DMS153 (cell line): ENCODE measurements around the gene C4BPB.

Experiments
- DNase-seq: peaks from one replicate; lab custom pipeline; 2025; lab: John Stamatoyannopoulos, UW

The C4BPB gene

DNA sequence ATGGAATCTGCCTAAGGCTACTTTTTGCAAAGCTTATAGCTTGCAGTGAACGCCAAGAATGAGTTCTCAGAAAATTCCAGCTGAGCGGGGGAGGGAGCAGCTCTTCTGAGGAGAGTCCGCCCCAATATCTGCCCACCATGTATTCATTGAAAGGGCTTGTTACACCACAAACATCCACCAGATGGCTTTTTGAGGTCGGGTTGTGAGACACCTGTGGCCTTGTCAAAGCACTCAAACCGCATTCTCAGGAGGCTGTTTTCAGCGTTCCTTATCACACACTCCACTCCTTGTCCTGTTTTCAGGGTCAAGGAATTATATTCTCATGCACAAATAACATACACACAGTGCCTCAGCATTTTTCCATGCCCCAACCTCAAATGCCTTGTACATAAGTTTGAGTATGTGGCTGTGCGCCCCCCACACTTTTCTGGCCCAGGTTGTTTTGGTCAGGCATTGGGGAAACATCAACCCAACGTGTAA is 3.9 kb upstream of the C4BPB start:
- DNase-seq = peak; percentile 69

DNA sequence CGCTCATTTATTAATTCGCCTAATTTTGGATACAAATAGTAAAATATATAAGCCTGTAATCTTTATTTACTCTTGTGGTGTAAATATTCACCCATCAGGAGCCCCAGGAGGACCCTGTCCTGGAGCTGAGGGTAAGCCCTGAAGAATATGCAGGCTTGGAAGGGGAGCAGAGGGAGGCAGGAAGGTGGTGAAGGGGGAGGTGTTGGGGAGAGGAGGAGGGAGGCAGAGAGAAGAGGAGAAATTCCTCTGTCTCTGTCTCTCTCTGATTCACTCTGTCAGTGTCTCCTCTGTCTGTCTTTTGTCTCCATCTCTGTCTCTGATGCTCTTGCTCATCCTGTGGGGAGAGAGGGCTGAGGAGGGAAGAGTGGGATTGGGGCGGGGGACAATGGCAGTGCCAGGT is 2.8 kb upstream of the C4BPB start:
- no peak for DNase-seq

DNA sequence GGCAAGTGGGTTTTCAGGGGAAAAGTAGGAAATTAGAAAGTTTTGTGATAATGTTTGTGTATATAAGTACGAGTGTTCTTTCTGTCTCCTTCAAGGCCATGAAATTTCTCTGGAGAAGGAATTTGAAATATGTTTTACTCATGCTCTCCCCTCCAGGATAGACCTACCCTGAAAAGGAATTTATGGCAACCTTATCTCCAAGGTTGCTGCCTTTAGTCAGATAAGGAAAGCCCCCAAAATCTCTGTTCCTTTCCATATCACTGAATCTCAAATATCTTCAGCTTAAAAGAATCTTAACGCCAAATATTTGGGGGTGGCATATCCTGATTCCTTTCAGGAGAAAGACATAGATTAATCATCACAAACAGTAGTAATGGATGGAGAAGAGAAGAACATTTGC is 499 bp upstream of the C4BPB start:
- DNase-seq = no peak

DNA sequence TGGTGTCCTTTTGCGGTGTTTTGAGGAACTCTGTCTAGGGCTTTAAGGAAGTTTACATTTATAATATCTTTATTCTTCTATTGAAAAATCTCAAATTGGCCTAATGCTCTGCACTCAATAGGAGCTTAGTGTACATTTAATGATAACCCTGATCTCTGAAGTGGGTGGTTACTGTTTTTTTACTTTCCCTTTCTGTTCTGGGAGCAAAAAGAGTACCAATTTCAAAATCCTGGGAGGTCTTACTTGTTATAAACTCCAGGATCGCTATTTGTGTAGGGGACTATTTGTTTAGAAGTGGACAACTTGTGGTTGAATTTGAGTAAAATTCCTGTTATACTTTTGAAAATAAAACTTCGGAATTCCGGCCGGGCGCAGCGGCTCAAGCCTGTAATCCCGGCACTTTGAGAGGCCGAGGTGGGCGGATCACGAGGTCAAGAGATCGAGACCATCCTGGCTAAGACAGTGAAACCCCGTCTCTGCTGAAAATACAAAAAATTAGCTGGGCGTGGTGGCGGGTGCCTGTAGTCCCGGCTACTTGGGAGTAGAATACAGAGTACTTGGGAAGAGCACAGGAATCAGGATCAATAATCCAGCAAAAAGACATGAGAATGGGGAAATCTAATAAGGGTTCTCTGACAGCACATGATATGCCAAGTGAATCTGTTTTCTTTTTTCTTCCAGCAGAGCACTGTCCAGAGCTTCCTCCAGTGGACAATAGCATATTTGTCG is 1.1 kb downstream of the C4BPB start:
- DNase-seq = no peak

DNA sequence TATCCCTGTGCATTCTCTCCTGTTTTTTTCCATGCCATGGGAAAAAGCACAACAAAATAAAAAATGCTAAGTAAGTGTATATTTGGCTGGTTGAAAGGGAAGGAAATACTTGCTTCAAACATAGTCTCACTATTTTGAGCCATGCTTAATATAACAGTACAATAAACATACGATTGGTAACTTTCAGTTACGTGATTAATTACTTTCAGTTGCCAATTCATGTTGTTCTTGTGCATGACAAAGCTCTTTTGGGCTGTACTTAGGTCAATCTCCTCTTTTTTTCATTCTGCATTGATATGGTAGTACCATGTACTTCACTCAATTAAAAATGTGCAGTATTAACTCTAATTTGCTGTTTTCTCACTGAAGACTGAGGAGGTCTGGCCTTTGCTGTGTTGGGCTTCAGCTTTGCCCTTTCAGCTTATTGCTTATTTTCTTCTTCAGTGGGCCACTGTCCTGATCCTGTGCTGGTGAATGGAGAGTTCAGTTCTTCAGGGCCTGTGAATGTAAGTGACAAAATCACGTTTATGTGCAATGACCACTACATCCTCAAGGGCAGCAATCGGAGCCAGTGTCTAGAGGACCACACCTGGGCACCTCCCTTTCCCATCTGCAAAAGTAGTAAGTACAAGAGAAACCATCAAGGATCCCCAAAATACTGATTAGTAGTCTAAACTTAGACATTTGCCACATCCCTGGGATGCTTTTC is 2.7 kb downstream of the C4BPB start:
- DNase-seq = no peak

DNA sequence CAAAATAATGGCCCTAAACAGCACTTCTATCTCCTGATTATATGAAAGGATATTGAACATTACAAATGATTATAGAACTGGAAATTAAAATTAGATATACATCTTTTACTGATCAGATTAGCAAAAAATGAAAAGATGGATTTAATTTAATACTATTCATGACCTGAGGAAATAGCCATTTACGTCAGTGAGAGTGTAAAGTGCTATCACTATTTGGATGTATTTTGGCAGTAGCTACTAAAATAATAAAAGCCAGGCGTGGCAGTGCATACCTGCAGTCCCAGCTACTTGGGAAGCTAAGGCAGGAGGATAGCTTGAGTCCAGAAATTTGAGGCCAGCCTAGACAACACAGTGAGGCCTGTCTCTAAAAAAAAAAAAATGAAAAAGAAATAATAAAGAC is 5.3 kb downstream of the C4BPB start:
- DNase-seq = no peak

DNA sequence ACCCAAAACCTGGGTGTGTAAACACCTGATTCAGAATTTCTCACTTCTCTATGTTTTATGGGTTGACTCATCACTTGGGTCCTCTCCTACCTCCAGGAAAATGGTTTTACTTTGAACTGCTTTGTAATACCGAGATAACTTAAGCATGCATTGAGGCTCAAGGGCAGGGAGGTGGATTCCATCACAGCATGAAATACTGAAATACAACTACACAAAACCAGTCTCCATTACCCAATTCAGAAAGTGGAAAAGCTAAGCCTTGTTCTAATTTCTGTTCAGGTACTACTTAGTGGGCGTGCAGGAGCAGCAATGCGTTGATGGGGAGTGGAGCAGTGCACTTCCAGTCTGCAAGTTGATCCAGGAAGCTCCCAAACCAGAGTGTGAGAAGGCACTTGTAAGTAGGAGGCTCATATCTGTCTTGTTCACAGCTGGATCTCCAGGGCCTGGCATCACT is 9.2 kb downstream of the C4BPB start:
- DNase-seq = no peak

DNA sequence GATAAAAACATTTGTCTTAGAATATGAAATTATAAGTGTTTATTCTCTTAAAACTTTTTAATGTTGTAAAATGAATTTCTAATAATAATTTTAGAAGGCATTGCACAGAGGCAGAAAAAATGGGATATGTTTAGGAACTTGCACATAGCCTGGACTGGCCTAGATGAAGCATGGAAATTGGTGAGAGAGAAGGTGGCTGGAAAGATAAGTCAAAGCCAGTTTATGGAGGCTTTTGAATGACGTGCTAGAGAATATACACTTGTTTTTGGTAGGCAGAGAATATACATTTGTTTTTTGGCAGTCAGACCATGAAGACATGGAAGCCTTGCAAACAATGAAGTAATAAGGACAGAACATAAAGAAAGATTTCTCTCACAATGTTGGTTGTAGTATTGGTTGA is 13.1 kb downstream of the C4BPB start:
- no peak for DNase-seq

DNA sequence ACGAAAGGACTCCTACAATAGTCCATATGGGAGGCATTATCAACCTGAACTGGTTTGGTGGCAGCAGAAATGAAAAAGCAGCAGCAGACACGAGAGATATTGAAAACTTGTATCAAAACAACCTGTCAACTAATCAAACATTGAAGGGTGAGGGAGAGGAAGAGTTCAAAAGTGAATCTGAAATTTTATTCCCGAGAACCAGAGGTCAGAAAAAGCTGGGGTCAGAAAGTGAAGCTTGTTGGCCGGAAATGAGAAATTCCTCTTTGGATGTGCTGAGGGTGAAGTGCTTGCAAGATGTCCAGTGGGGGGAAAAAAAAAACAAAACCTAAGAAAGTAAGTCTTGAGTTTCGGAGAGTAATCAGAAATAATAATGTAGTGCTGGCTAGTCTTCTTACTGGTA is 13.5 kb downstream of the C4BPB start:
- no peak for DNase-seq

DNA sequence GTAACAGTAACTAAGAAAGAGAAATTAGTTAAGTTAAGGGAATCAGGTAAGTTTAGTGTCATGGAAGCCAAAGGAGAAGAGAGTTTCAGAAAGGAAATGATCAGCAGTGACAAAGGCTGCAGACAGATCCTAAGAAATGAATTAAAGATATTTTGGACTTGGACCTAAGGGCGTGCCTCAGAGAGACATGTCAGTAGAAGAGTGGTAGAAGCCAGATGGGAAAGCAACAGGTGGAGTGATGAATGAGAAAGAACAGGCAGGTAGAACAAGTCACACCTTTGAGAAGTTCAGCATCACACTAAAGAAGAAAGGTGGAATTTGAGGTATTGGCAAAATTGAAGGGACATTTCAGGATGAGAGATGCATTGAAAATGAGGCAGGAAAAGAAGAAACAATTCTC is 14.0 kb downstream of the C4BPB start:
- DNase-seq = no peak

DNA sequence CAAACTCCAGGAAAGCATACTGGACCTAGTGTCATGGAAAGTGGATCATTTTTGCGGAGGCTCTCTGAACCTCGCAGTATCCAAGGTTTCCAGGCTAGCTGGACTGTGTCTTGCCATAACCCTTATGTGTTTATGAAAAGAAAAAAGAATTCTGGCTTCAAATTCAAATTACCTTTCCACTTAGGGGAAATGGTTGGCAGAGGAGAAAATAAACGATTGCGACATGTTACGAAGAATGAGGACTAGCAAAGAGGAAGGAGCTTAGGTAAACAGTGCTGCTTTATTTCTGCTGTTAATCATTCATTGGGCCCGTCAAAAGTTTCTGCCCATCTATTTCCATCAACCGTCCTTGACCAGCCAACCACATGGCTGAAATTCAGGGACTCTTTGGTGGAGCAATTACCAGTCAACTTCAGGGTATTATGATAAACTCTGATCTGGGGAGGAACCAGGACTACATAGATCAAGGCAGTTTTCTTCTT is 15.3 kb downstream of the C4BPB start, which contains the start of gene C4BPA:
TSS of gene C4BPA (plus strand) at position 342 of the 482 bp plus-strand sequence. CDS start 8,793 bp downstream, outside the sequence.
- no peak for DNase-seq

DNA sequence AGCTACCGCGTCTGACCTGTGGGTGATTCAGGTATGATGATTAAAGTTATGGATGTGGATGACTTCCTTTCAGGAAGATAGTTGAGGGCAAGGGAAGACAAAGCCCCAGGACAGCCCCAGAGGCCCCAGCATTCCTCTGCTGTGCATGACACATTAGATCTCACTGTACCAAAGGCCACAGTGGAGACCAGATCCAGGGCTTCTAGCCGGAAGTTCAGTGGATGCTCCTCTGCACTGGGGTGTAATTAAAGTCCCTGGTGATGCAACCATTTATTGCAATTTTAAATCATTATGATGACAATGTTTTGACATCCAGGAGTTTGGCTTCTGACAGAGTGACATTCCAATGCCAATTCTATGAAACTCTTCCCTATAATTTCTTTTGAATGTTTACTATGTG is 20.3 kb downstream of the C4BPB start:
- DNase-seq = no peak

DNA sequence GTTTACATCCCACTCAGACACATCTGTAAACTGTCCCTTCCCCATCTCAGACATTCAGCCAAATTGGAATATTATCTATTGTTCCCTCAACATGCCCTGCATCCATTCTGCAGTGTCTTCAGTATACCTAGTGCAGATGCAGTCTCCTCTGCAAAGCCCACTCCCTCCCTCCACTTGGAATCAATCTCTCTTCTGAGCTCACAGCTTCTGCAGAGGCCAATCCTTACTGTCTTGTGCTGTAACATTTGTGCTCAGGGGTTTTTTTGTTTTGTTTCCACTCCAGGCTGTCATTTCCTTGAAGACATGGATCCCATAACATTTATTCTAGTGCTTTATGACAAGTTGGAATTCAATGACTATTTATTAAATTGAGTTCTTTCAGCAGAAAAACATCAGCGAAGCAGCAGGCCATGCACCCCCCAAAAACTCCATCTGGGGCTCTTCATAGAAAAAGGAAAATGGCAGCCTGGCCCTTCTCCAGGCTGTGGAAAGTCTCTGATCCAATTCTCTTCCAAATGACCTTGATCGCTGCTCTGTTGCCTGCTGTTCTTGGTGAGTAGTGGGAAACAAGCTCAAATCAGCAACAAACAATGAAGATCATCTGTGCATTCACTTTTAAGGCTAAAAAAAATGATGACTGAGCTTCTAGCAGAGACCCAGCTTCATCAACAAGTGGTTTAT is 24.1 kb downstream of the C4BPB start:
- DNase-seq = no peak

DNA sequence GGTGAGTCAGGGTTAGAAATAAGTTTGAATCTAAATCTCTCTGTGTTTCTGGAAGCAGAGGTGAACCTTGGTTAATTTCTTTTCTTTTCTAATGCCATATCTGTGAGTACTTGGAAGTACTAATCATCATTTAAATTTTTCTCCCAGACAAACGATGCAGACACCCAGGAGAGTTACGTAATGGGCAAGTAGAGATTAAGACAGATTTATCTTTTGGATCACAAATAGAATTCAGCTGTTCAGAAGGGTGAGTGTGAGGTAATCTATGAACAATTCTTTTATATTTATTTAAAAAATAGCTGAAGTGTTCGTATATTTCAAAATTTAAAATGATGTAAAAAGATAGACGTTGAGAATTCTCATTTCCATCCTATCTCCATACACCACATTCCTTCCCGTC is 26.6 kb downstream of the C4BPB start:
- no peak for DNase-seq

DNA sequence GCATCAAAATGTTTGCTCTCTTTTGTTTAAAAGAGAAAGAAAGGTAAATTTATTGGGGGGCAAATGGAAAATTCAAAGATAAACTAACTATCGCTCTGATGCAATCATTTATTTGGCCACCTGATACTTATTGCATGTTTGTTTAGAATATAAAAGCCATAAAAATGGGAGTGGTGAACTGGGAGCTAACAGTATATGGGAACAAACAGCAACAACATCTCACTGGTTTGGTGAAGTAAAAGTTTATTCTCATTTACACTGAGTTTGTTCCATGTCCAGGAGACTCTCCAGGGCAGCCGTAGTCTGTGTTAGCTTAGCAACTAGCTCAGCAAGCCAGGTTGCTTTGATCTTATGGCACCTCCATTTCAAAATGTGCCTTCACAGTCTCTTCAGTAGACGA is 35.7 kb downstream of the C4BPB start:
- DNase-seq = no peak

DNA sequence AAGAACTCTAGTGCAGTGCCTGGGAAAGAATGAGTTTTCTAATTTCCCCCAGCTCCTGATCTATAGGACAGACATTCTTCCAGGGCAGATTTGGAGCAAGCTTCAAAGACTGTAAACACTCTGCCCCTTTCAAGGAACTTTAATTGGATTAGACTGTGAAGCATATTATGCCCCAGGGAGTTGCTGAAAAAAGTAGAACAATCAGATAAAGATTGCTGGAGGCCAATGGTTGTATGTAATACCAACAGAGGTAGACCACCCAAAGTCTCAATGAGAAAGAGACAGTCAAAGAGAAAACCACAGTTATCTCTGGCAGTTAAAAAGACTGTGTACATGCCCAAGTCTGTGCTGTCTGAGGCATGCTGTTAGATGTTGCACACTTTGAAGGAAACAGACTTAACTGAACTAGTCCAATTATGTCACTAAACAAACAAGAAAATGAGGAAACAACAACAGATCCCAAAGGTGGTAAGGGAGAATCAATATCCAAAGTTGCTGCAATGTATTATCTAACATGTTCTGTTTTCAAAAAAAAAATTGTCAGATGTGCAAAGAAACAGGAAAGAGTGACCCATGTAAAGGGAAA is 39.8 kb downstream of the C4BPB start:
- DNase-seq = no peak

DNA sequence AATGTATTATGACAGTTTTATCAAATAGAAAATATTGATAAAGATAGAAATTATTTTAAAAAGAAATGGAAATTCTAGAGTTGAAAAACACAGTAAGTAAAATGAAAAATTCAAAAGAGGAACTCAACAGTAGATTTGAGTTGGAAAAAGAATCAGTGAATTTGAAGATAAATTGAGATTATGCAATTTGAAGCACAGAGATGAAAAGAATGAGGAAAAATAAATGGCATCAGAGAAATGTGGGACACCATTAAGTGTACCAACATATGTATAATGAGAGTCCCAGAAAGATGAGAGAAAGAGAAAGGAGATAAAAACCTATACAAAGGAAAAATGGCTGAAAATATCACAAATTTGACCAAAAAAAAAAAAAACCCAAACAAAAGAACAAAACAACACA is 40.4 kb downstream of the C4BPB start:
- no peak for DNase-seq

DNA sequence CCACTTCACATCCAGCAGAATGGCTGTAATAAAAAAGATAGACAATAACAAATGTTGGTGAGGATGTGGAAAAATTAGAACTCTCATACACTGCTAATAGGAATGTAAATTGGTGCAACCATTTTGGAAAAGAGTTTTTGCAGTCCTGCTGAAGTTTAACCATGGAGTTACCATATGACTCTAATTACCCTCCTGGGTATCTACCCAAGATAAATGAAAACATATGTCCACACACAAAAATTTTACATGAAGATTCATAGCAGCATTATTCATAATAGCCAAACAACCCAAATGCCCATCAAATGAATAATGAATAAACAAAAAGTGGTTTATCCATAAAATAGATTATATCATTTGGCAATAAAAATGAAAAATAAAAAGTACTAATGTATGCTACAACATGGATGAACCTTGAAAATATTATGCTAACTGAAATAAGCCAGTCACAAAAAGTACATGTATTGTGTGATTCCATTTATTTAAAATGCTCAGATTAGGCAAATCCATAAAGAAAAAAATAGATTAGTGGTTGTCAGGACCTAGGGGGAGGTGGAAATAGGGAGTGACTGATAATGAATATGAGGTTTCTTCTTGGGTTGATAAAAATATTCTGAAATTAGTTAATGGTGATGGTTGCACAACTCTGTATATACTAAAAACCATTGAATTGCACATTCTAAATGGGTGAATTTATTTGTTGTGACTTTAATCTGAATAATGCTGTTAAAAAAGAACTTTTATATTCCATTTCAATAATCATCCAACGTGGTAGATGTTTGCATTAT is 41.8 kb downstream of the C4BPB start:
- no peak for DNase-seq

DNA sequence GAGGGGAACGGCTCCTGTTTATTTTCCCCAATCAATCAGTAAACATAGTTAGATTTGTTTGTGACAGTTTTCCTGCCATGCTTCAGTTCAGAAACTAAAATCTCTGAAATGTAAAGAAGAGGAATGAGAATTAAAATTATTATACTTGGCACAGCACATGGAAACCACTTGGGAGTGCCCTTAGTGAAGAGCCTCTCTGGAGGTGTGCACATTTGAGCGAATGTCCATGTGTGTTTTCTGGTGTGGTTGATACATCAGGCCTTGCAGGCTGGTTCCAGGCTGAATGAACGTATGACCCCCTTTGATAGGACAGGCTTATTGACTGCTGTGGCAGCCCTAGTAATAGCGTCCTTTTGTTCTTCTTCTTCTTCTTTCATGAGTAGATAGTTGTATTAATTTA is 42.5 kb downstream of the C4BPB start:
- no peak for DNase-seq

DNA sequence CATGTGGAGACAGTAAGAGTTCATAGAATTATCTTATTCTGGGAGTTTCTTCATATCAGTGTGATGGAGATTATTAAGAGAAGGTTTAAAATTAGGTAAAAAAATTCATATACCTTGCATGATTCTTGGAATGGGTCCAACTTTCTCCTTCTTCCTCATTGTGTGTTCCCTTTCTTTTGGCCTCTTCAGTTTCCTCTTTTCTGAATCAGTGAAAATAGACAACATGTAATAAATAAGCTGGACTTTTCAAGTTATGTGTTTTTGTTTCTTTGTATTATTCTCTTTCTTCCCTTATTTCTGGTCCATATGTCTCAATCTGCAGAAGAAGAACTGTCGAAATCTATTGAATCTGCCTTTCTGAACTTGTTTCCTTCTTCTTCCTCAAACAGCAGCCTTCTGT is 45.9 kb downstream of the C4BPB start:
- no peak for DNase-seq

DNA sequence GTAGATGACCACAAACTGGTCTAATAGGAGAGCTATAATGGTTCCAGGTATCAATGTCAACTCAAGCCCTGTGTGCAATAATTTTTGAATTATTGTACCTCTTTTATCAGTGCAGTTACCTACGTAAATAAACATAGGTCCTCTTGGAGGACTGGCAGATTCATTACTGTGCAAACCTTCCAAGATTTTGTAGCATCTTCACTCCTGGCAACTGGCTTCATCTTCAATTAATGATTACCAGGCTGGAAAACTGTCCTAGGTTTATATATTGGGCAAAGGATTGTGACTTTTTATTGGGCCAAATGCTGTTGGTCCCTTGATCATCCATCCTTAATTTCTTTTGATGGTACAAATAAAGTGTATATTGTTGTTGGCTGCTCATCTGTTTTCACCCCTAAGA is 51.0 kb downstream of the C4BPB start:
- DNase-seq = no peak

DNA sequence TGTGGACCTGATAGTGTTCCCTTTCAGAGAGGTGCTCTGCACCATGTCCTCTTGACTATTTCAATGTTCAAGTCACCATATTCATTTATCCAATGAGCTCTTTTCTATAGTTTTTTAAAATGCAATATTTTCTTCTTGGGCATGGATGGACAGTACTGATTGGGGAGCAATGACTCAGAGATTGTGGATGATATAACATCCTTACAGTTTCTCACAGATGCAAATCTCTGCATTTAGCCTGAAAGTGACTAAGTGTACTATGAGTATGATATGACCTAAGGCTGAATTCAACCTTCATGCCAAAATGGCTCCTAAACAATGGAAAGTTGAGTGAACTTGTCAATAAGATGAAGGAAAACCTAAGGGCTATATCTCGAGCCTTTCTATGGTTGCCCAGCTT is 51.9 kb downstream of the C4BPB start:
- DNase-seq = no peak
